HEK293 (cell line): ENCODE results near the gene NUB1.

Experiments
- CTCF ChIA-PET: fragments of 350-600 bp; formaldehyde crosslinking; extraction: SDS; loops from one replicate; lab custom pipeline; 2021; ENCODE audit warnings: antibody characterized with exemption; lab: Yijun Ruan, JAX
- POLR2A ChIA-PET: fragments of 300-600 bp; formaldehyde crosslinking; extraction: SDS; loops from one replicate; lab custom pipeline; 2020; ENCODE audit warnings: antibody characterized with exemption, inconsistent platforms; lab: Yijun Ruan, JAX
- H3K27ac ChIP-seq: fragments of 200-500 bp; sonication (Bioruptor generic); 2 replicates; pipeline ENCODE4 v1.5.1; 2014; ENCODE audit warnings: low read depth, low read length, control low read depth, inconsistent platforms; ENCODE audit errors: extremely low read depth
- H3K36me3 ChIP-seq, 2 experiments: fragments of 200-500 bp in 1 of 2; sonication (Bioruptor generic) in 1 of 2; 1 replicate in 1 of 2; 2 replicates in 1 of 2; pipeline ENCODE4 v1.5.1; 2014 to 2017; ENCODE audit warnings: inconsistent platforms in 2 of 2, low read length in 2 of 2; ENCODE audit not compliant: control insufficient read depth in 2 of 2, insufficient read depth in 1 of 2
- H3K4me1 ChIP-seq: fragments of 200-500 bp; sonication (Bioruptor generic); 2 replicates; pipeline ENCODE4 v1.5.1; 2014; ENCODE audit warnings: mild to moderate bottlenecking, low read length, inconsistent platforms; ENCODE audit not compliant: control insufficient read depth, insufficient read depth
- H3K4me3 ChIP-seq: 2 replicates; pipeline ENCODE4 v1.5.1; 2011; ENCODE audit warnings: low read depth, mild to moderate bottlenecking, control low read depth, low read length, moderate library complexity
- H3K9me3 ChIP-seq: fragments of 200-500 bp; sonication (Bioruptor generic); 2 replicates; pipeline ENCODE4 v1.5.1; 2014; ENCODE audit warnings: low read depth, low read length, inconsistent platforms; ENCODE audit not compliant: control insufficient read depth, insufficient read depth
- GLI2 ChIP-seq: fragments of 450-650 bp; formaldehyde crosslinking; IDR thresholded peaks from 2 replicates; pipeline ENCODE4; 2017; ENCODE audit warnings: missing biosample characterization, missing genetic modification characterization, low read depth, borderline replicate concordance
- SALL2 ChIP-seq: fragments of 450-650 bp; formaldehyde crosslinking; IDR thresholded peaks from 2 replicates; pipeline ENCODE4 v1.5.0; 2017; ENCODE audit warnings: missing biosample characterization, mild to moderate bottlenecking, missing genetic modification characterization, borderline replicate concordance
- WT1 ChIP-seq: fragments of 450-650 bp; formaldehyde crosslinking; IDR thresholded peaks from 2 replicates; pipeline ENCODE4 v1.5.1; 2016; ENCODE audit warnings: missing biosample characterization, missing genetic modification characterization
- YY2 ChIP-seq: fragments of 450-650 bp; formaldehyde crosslinking; IDR thresholded peaks from 2 replicates; pipeline ENCODE4 v1.5.1; 2016; ENCODE audit warnings: missing biosample characterization, missing genetic modification characterization
- ZBTB17 ChIP-seq: fragments of 450-650 bp; formaldehyde crosslinking; IDR thresholded peaks from 2 replicates; pipeline ENCODE4 v1.5.1; 2016; ENCODE audit warnings: missing biosample characterization, missing genetic modification characterization
- ZBTB20 ChIP-seq: fragments of 450-650 bp; formaldehyde crosslinking; IDR thresholded peaks from 2 replicates; pipeline ENCODE4 v1.5.1; 2016; ENCODE audit warnings: missing biosample characterization, missing genetic modification characterization
- ZNF10 ChIP-seq: fragments of 450-650 bp; formaldehyde crosslinking; IDR thresholded peaks from 2 replicates; pipeline ENCODE4 v1.5.1; 2017; ENCODE audit warnings: missing biosample characterization, missing genetic modification characterization
- ZNF133 ChIP-seq: fragments of 450-650 bp; formaldehyde crosslinking; IDR thresholded peaks from 2 replicates; pipeline ENCODE4 v1.5.1; 2016; ENCODE audit warnings: missing biosample characterization, missing genetic modification characterization
- ZNF24 ChIP-seq: fragments of 450-650 bp; formaldehyde crosslinking; IDR thresholded peaks from 2 replicates; pipeline ENCODE4 v1.5.1; 2016; ENCODE audit warnings: missing biosample characterization, missing genetic modification characterization
- ZNF302 ChIP-seq: fragments of 450-650 bp; formaldehyde crosslinking; IDR thresholded peaks from 2 replicates; pipeline ENCODE4 v1.5.1; 2016; ENCODE audit warnings: missing biosample characterization, missing genetic modification characterization, low read depth
- ZNF473 ChIP-seq: fragments of 450-650 bp; formaldehyde crosslinking; IDR thresholded peaks from 2 replicates; pipeline ENCODE4 v1.5.1; 2017; ENCODE audit warnings: missing biosample characterization, missing genetic modification characterization
- ZNF555 ChIP-seq: fragments of 450-650 bp; formaldehyde crosslinking; conservative IDR thresholded peaks from 2 replicates; pipeline ENCODE4 v1.5.1; 2017; ENCODE audit warnings: missing biosample characterization, mild to moderate bottlenecking, missing genetic modification characterization, inconsistent platforms
- ZNF621 ChIP-seq: fragments of 450-650 bp; formaldehyde crosslinking; IDR thresholded peaks from 2 replicates; pipeline ENCODE4 v1.5.1; 2017; ENCODE audit warnings: missing biosample characterization, missing genetic modification characterization
- ZNF626 ChIP-seq: fragments of 450-650 bp; sonication (Bioruptor Pico); formaldehyde crosslinking; IDR thresholded peaks from 2 replicates; pipeline ENCODE4 v1.5.1; 2018; ENCODE audit warnings: missing biosample characterization, missing genetic modification characterization, inconsistent platforms
- ZNF664 ChIP-seq: fragments of 450-650 bp; formaldehyde crosslinking; IDR thresholded peaks from 2 replicates; pipeline ENCODE4 v1.5.1; 2016; ENCODE audit warnings: missing biosample characterization, missing genetic modification characterization
- TF ChIP-seq, protein P1 (sequence below): fragments of 450-650 bp; formaldehyde crosslinking; IDR thresholded peaks from 2 replicates; pipeline ENCODE4 v1.5.1; 2016; ENCODE audit warnings: missing biosample characterization, missing genetic modification characterization
- TF ChIP-seq, protein P2 (sequence below): fragments of 450-650 bp; formaldehyde crosslinking; IDR thresholded peaks from 2 replicates; pipeline ENCODE4 v1.5.1; 2016; ENCODE audit warnings: missing biosample characterization, missing genetic modification characterization
- TF ChIP-seq, protein P3 (sequence below): fragments of 450-650 bp; formaldehyde crosslinking; IDR thresholded peaks from 2 replicates; pipeline ENCODE4 v1.5.1; 2016; ENCODE audit warnings: missing biosample characterization, missing genetic modification characterization
- TF ChIP-seq, protein P4 (sequence below): fragments of 450-650 bp; formaldehyde crosslinking; IDR thresholded peaks from 2 replicates; pipeline ENCODE4 v1.5.1; 2016; ENCODE audit warnings: missing biosample characterization, missing genetic modification characterization, low read depth
- TF ChIP-seq, protein P5 (sequence below): fragments of 450-650 bp; formaldehyde crosslinking; IDR thresholded peaks from 2 replicates; pipeline ENCODE4 v1.5.1; 2016; ENCODE audit warnings: missing biosample characterization, missing genetic modification characterization

NUB1 gene

DNA sequence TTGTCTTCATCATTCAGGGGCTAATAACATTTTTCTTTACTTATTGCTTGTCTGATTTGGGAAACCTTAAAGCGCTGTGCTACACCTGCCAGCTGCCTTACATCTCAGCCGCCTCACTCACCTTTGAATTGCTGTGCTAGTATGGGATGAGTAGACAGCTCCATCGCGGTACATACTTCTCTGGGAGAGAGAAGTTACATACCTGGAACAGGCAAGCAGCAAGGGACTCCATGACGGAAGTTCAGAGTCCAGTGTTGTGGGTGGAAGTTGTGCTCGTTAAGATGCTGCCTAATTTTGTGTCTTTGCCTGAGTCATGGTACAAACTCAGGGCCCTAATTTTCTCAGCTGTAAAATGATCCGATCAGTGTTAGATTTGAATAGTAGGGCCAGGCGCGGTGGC, 1.9 kb downstream of the NUB1 start (continued):
- no peak for TF ChIP-seq SALL2

DNA sequence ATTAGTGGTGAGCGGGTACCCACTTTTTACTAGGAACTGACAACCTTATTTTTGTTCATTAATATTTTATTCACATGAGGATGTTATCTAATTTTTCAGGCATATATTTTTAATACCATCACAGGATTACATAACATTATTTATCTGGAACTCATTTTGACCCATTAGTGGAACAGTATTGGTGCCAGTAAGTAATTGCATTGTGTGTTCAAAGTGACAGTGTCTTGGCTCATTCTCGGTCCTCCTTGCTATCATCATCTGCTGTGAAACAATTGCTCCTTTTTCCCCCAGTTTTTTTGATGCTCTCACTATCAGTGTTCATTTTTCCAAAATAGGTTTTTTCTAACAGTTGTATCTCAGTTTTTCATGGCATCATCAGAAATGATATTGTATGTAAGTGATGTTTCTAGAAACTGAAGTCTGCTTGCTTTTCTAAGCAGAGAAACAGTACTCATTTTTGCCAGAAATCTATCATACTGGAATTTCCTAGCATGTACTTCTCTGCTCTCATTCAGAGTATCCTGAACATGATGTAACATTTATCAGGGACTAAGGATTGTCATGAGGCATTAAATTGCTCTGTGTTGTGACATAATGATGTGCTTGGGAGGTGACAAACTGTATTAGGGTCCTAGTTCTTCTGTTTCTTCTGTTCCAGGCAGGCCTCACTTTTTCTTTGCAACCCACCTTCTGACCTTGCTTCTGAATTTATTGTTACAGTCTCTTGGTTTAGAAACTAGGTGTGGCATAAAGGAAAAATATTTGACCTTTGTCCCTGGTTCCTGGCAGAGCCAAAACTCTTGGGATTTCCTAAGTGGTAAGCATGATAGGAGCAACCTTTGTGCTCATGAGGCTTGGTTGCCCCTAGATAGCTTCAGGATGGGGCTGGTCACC, 4.2 kb downstream of the NUB1 start:
- ChIA-PET CTCF (interaction anchor here (0.6 to 11.2 kb wide), 4 partner anchors 30 to 437 kb away, joined by 3 to 157 read pairs (median 12); no protein-coding TSS in a partner anchor), POLR2A (no interaction called here)
- H3K4me1 ChIP-seq, result no peaks in the 10 kb centered on the region
- no peak overlapping the region for H3K27ac ChIP-seq
- H3K9me3 ChIP-seq, result no peaks in the 10 kb centered on the region
- TF ChIP-seq ZBTB17 (tag by site-specific recombination) (peak; percentile 48; the same call in 1 of the 2 replicates), ZNF664 (tag by site-specific recombination) (peak; percentile 33; the same call in 1 of the 2 replicates), ZNF133 (no peak)
- H3K4me3 ChIP-seq, result no peak overlapping the region
- H3K36me3 ChIP-seq, result peaks cover 9 to 50% of the 10 kb centered on the region in 2 experiments; a peak in 2 of 3 replicates

DNA sequence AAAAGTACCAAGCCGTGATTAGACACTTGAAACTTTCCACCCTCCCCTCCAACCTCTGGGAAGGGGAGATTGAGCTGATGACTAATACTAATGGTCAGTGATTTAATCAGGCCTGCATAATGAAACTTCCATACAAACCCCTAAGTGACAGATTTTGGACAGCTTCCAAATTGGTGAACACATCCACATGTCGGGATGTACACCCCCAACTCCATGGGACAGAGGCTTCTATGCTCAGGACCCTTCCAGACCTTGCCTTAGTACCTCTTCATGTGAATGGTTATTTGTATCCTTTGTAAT, 4.8 kb downstream of the NUB1 start:
- Histone ChIP-seq H3K27ac (no peak overlapping the region), H3K36me3 (peaks cover 9 to 56% of the 10 kb centered on the region in 2 experiments; a peak in 2 of 3 replicates), H3K4me1 (no peaks in the 10 kb centered on the region), H3K4me3 (no peak overlapping the region), H3K9me3 (no peaks in the 10 kb centered on the region)
- POLR2A ChIA-PET, result no interaction called here
- CTCF ChIA-PET, result interaction anchor here (0.6 to 11.2 kb wide), 3 partner anchors 30 to 436 kb away, joined by 3 to 157 read pairs (median 3); no protein-coding TSS in a partner anchor
- TF ChIP-seq YY2 (tag by site-specific recombination) (no peak), WT1 (tag by site-specific recombination) (no peak), ZNF24 (tag by site-specific recombination) (no peak), ZNF555 (tag by site-specific recombination) (no peak), ZBTB20 (tag by site-specific recombination) (no peak), ZNF302 (tag by site-specific recombination) (no peak), ZNF10 (tag by site-specific recombination) (no peak), ZNF473 (tag by site-specific recombination) (no peak), GLI2 (tag by site-specific recombination) (no peak), ZNF626 (no peak), ZNF621 (no peak), ZNF133 (no peak)
- TF ChIP-seq, protein P1, sequence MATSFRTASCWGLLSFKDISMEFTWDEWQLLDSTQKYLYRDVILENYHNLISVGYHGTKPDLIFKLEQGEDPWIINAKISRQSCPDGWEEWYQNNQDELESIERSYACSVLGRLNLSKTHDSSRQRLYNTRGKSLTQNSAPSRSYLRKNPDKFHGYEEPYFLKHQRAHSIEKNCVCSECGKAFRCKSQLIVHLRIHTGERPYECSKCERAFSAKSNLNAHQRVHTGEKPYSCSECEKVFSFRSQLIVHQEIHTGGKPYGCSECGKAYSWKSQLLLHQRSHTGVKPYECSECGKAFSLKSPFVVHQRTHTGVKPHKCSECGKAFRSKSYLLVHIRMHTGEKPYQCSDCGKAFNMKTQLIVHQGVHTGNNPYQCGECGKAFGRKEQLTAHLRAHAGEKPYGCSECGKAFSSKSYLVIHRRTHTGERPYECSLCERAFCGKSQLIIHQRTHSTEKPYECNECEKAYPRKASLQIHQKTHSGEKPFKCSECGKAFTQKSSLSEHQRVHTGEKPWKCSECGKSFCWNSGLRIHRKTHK (tag by site-specific recombination), result no peak
- TF ChIP-seq, protein P2, sequence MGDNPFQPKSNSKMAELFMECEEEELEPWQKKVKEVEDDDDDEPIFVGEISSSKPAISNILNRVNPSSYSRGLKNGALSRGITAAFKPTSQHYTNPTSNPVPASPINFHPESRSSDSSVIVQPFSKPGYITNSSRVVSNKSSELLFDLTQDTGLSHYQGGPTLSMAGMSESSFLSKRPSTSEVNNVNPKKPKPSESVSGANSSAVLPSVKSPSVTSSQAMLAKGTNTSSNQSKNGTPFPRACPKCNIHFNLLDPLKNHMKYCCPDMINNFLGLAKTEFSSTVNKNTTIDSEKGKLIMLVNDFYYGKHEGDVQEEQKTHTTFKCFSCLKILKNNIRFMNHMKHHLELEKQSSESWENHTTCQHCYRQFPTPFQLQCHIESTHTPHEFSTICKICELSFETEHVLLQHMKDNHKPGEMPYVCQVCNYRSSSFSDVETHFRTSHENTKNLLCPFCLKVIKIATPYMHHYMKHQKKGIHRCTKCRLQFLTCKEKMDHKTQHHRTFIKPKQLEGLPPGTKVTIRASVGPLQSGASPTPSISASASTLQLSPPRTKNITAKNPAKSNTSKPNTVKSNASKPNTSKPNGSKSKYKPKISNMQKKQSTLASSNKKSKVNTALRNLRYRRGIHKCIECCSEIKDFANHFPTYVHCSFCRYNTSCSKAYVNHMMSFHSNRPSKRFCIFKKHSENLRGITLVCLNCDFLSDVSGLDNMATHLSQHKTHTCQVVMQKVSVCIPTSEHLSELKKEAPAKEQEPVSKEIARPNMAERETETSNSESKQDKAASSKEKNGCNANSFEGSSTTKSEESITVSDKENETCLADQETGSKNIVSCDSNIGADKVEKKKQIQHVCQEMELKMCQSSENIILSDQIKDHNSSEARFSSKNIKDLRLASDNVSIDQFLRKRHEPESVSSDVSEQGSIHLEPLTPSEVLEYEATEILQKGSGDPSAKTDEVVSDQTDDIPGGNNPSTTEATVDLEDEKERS (tag by site-specific recombination), result no peak
- TF ChIP-seq, protein P3, sequence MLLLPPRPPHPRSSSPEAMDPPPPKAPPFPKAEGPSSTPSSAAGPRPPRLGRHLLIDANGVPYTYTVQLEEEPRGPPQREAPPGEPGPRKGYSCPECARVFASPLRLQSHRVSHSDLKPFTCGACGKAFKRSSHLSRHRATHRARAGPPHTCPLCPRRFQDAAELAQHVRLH (tag by site-specific recombination), result no peak
- TF ChIP-seq, protein P4, sequence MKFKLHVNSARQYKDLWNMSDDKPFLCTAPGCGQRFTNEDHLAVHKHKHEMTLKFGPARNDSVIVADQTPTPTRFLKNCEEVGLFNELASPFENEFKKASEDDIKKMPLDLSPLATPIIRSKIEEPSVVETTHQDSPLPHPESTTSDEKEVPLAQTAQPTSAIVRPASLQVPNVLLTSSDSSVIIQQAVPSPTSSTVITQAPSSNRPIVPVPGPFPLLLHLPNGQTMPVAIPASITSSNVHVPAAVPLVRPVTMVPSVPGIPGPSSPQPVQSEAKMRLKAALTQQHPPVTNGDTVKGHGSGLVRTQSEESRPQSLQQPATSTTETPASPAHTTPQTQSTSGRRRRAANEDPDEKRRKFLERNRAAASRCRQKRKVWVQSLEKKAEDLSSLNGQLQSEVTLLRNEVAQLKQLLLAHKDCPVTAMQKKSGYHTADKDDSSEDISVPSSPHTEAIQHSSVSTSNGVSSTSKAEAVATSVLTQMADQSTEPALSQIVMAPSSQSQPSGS (tag by site-specific recombination), result no peak
- TF ChIP-seq, protein P5, sequence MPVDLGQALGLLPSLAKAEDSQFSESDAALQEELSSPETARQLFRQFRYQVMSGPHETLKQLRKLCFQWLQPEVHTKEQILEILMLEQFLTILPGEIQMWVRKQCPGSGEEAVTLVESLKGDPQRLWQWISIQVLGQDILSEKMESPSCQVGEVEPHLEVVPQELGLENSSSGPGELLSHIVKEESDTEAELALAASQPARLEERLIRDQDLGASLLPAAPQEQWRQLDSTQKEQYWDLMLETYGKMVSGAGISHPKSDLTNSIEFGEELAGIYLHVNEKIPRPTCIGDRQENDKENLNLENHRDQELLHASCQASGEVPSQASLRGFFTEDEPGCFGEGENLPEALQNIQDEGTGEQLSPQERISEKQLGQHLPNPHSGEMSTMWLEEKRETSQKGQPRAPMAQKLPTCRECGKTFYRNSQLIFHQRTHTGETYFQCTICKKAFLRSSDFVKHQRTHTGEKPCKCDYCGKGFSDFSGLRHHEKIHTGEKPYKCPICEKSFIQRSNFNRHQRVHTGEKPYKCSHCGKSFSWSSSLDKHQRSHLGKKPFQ (tag by site-specific recombination), result no peak
